ENCODE results near the gene NINJ1. TPM values are rescaled to one million over a fixed set of nuclear protein-coding genes. Genes with fewer than 3 reads are reported as not detected.

NINJ1 gene
- total and polyA plus RNA-seq, 12 donors = 35.5 to 77.1 (median 41.3) TPM

DNA sequence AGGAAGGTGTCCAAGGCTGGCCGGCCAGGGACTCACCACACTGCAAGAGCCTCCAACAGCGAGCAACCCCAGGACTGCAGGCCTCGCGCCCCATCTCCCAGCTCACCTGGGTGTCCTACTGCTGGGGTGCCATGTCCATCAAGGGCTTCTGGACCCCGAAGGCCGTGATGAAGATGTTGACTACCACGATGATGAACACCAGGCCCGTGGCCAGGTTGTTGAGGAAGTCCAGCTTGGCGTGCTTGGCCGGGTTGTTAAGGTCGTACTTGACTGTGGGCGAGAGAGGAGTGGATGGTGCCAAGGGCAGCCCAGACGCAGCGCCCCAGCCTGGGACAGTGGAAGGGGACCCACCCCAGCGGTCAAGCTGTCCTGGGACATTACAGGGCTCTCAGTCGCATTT lies 9.3 kb downstream of the NINJ1 start:
- Histone ChIP-seq H3K4me1 (peaks cover 23 to 82% (median 49%) of the 10 kb centered on the region in 9 donors), H3K27ac (peak overlapping the region in 1 of 10 donors; percentile 29), H3K36me3 (peaks cover 0 to 67% (median 24%) of the 10 kb centered on the region in 9 donors), H3K27me3 (no peaks in the 10 kb centered on the region), H3K4me3 (no peak overlapping the region), H3K9me3 (no peaks in the 10 kb centered on the region)
- DNase-seq = no peak
- ATAC-seq = no peak
- no peak for TF ChIP-seq CTCF (IDR thresholded peaks at IDR 0.05)
- 90 to 93% methylated on average over 16 of the region's 16 CpGs for WGBS, 2 donors
- intact Hi-C loops (cut with DNase I) = no loop called here

DNA sequence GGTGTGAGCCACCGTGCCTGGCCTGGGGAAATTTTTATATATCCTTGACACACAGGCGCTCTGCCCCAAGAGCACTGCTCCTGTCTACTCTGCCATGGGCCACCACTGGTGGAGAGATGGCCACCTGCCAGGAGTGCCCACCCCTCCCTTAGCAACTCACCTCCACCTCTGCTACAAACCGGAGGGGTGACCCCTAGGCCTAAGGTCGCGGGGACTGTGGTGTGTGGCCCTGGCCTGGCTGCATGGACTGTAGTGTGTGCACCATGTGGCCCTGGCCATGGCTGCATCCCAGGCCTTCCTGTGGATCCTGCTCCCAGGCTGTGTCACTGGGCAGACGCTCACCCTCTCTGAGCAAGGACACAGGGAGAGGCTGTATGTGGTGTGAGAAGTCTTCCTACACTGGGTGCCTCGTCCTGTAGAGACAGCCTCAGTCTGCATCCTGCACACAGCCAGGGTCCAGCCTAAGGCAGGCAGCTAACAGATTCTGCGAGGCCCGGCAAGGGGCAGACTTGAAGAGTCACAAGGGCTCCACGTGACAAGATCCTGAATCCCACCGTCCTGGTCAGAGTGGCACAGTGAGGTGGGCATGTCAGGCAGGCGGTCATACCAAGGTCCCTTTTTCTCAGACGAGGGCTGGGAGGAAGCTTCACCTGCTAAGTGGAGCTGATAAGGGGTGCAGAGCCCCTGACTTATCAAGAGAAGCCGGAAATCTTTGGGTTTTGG lies 10.3 kb downstream of the NINJ1 start:
- WGBS, 2 donors = 81 to 83% methylated on average over 14 of the region's 14 CpGs
- no peak for TF ChIP-seq CTCF (IDR thresholded peaks at IDR 0.05)
- H3K36me3 ChIP-seq = peaks cover 0 to 63% (median 24%) of the 10 kb centered on the region in 9 donors

DNA sequence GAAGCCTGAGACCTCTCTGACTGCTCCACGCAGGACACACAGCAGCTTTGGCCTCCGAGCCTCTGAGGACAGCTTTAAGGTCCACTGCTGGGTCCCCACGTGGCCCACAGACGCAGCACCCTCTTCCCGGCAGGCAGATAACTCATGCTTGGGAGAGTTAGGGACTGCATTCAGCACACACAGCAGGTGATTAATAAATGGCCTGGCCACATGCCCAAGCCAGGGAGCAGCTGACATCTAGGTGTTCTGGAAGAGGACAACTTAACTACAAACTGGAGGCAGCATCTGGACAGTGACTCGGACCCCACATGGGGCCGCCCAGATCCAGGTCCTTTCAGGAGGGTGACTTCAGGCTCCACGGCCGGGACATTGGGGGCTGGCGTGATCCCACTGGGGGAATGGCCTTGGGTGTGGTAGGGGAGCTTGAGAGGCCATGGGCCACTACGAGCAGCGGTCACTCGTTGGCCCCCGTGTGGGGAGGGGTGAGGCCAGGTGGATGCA lies 11.3 kb downstream of the NINJ1 start:
- no peak for DNase-seq

More for the DNA sequence above, 10.3 kb downstream of the NINJ1 start:
- Histone ChIP-seq H3K4me3 (no peak overlapping the region), H3K27me3 (no peaks in the 10 kb centered on the region), H3K4me1 (peaks cover 21 to 82% (median 44%) of the 10 kb centered on the region in 9 donors), H3K27ac (peak overlapping the region in 1 of 10 donors; percentile 29), H3K9me3 (no peaks in the 10 kb centered on the region)
- no peak for ATAC-seq
- no peak for DNase-seq
- intact Hi-C loops (cut with DNase I) = no loop called here

More for the DNA sequence above, 11.3 kb downstream of the NINJ1 start:
- peaks cover 0 to 56% (median 24%) of the 10 kb centered on the region in 9 donors for H3K36me3 ChIP-seq
- no peak overlapping the region for H3K4me3 ChIP-seq
- peaks cover 21 to 75% (median 34%) of the 10 kb centered on the region in 9 donors for H3K4me1 ChIP-seq
- TF ChIP-seq CTCF (IDR thresholded peaks at IDR 0.05) = no peak
- WGBS, 2 donors = 92 to 93% methylated on average over 14 of the region's 14 CpGs
- no peaks in the 10 kb centered on the region for H3K9me3 ChIP-seq
- intact Hi-C loops (cut with DNase I) = no loop called here
- H3K27me3 ChIP-seq = no peaks in the 10 kb centered on the region
- H3K27ac ChIP-seq = peak overlapping the region in 1 of 10 donors; percentile 91
- ATAC-seq = no peak

Measured in heart right ventricle (tissue), 16 donors.